ENCODE data around the gene S100A6.
"Not testable (repeated sequence)": the region's sequence is repeated elsewhere in the genome, so short reads cannot be mapped to it uniquely, and the experiment has no call there.

- not testable (repeated sequence) for TF ChIP-seq ZNF263 (CRISPR knock-in tag; IDR thresholded peaks at IDR 0.05; ENCODE audit: low read depth); ZNF532 (CRISPR knock-in tag; IDR thresholded peaks at IDR 0.05; ENCODE audit: borderline replicate concordance); CTCF (IDR thresholded peaks at IDR 0.05); ZNF232 (CRISPR knock-in tag; IDR thresholded peaks at IDR 0.05); ATF6 (CRISPR knock-in tag; IDR thresholded peaks at IDR 0.05); USF2 (CRISPR knock-in tag; IDR thresholded peaks at IDR 0.05); KAT7 (CRISPR knock-in tag; IDR thresholded peaks at IDR 0.05; ENCODE audit: borderline replicate concordance); MYBL2 (CRISPR knock-in tag; IDR thresholded peaks at IDR 0.05)
These were observed 39.3 kb upstream of the S100A6 start for GRCh38 chr1:153575081-153575491.
